IMR-90 (cell line): ENCODE results near the gene FBN1. TPM values are rescaled to one million over a fixed set of nuclear protein-coding genes. Genes with fewer than 3 reads are reported as not detected.

ENCODE experiments used
- ATAC-seq: fragments of 200-7000 bp; cut with Tn5 transposase; 2 replicates; pipeline ENCODE4 v1.9.1; 2020; ENCODE audit warnings: low read depth, mild to moderate bottlenecking, moderate library complexity
- BruUV-seq: library from RNA; stranded (reverse); fragments of 400-500 nt; replicated peaks from 2 replicates; lab custom pipeline; 2021; lab: Mats Ljungman, UMichigan
- CTCF ChIA-PET: fragments of 300-600 bp; formaldehyde crosslinking; extraction: SDS; loops from one replicate; lab custom pipeline; 2021; ENCODE audit warnings: antibody characterized with exemption; lab: Yijun Ruan, JAX
- POLR2A ChIA-PET: fragments of 300-600 bp; sonication (Branson Sonifier 250); formaldehyde crosslinking; loops from one replicate; lab custom pipeline; 2022; ENCODE audit warnings: antibody characterized with exemption; ENCODE audit not compliant: unreplicated experiment; lab: Charles Lee
- DNase-seq: peaks from one replicate; pipeline ENCODE4 v3.0.0; 2013
- H2AFZ ChIP-seq: replicated peaks from 2 replicates; pipeline ENCODE3; 2013; ENCODE audit warnings: low read length, mild to moderate bottlenecking; ENCODE audit not compliant: poor library complexity
- H2AK5ac ChIP-seq: 2 replicates; pipeline ENCODE4 v1.6.1; 2013; ENCODE audit warnings: low read depth, low read length, inconsistent platforms
- H2AK9ac ChIP-seq: replicated peaks from 2 replicates; pipeline ENCODE3; 2013; ENCODE audit warnings: mild to moderate bottlenecking, low read depth, low read length, moderate library complexity; ENCODE audit not compliant: poor library complexity
- H2BK120ac ChIP-seq: 2 replicates; pipeline ENCODE4 v1.6.1; 2013; ENCODE audit warnings: low read depth, low read length, inconsistent platforms
- H2BK15ac ChIP-seq: 3 replicates; pipeline ENCODE4 v1.6.1; 2013; ENCODE audit warnings: low read depth, low read length, inconsistent platforms
- H2BK20ac ChIP-seq: 2 replicates; pipeline ENCODE4 v1.6.1; 2013; ENCODE audit warnings: low read depth, mild to moderate bottlenecking, inconsistent platforms, low read length, moderate library complexity
- H2BK5ac ChIP-seq: 2 replicates; pipeline ENCODE4 v1.6.1; 2013; ENCODE audit warnings: mild to moderate bottlenecking, low read depth, low read length, inconsistent platforms; ENCODE audit not compliant: poor library complexity, severe bottlenecking
- H3K14ac ChIP-seq: replicated peaks from 2 replicates; pipeline ENCODE4 v1.6.1; 2013; ENCODE audit warnings: low read depth, low read length, inconsistent platforms
- H3K18ac ChIP-seq: 2 replicates; pipeline ENCODE4 v1.6.1; 2013; ENCODE audit warnings: low read depth, low read length, control low read depth
- H3K23ac ChIP-seq: 2 replicates; pipeline ENCODE4 v1.6.1; 2013; ENCODE audit warnings: low read depth, low read length, inconsistent platforms
- H3K27ac ChIP-seq: 2 replicates; pipeline ENCODE4 v1.5.1; 2013; ENCODE audit warnings: mild to moderate bottlenecking, control low read depth, low read length; ENCODE audit not compliant: insufficient read depth
- H3K27me3 ChIP-seq: 2 replicates; pipeline ENCODE4 v1.6.1; 2013; ENCODE audit warnings: low read length; ENCODE audit not compliant: control insufficient read depth, insufficient read depth
- H3K36me3 ChIP-seq: 2 replicates; pipeline ENCODE4 v1.6.1; 2013; ENCODE audit warnings: low read length, mixed read lengths; ENCODE audit not compliant: control insufficient read depth, insufficient read depth
- H3K4ac ChIP-seq: 2 replicates; pipeline ENCODE4 v1.6.1; 2013; ENCODE audit warnings: low read depth, low read length, inconsistent platforms
- H3K4me1 ChIP-seq: 2 replicates; pipeline ENCODE4 v1.6.1; 2013; ENCODE audit warnings: low read length, mixed read lengths; ENCODE audit not compliant: control insufficient read depth, insufficient read depth
- H3K4me2 ChIP-seq: 2 replicates; pipeline ENCODE4 v1.6.1; 2013; ENCODE audit warnings: low read depth, mild to moderate bottlenecking, control low read depth, low read length, moderate library complexity
- H3K4me3 ChIP-seq: 2 replicates; pipeline ENCODE4 v1.5.1; 2013; ENCODE audit warnings: low read depth, mild to moderate bottlenecking, control low read depth, low read length, moderate library complexity; ENCODE audit not compliant: insufficient read depth
- H3K56ac ChIP-seq: 2 replicates; pipeline ENCODE4 v1.6.1; 2013; ENCODE audit warnings: low read length, inconsistent platforms; ENCODE audit not compliant: insufficient read depth; ENCODE audit errors: extremely low read depth
- H3K79me1 ChIP-seq, 2 experiments: 2 replicates each; pipeline ENCODE4 v1.6.1; 2013; ENCODE audit warnings: low read length in 2 of 2, inconsistent platforms in 1 of 2, low read depth in 1 of 2
- H3K9ac ChIP-seq: 2 replicates; pipeline ENCODE4 v1.6.1; 2013; ENCODE audit warnings: low read depth, low read length, control low read depth
- H3K9me1 ChIP-seq: 2 replicates; pipeline ENCODE4 v1.6.1; 2013; ENCODE audit warnings: low read length, inconsistent platforms; ENCODE audit not compliant: insufficient read depth
- H3K9me3 ChIP-seq: 2 replicates; pipeline ENCODE4 v1.6.1; 2013; ENCODE audit warnings: low read length; ENCODE audit not compliant: control insufficient read depth, insufficient read depth
- H4K20me1 ChIP-seq: 2 replicates; pipeline ENCODE4 v1.6.1; 2013; ENCODE audit warnings: low read length, inconsistent platforms; ENCODE audit not compliant: insufficient read depth
- H4K5ac ChIP-seq: 2 replicates; pipeline ENCODE4 v1.6.1; 2013; ENCODE audit warnings: mild to moderate bottlenecking, low read depth, low read length, control low read depth
- H4K8ac ChIP-seq, 2 experiments: 2 replicates each; pipeline ENCODE4 v1.6.1; 2013; ENCODE audit warnings: low read depth in 2 of 2, low read length in 2 of 2, control low read depth in 1 of 2, inconsistent platforms in 1 of 2
- H4K91ac ChIP-seq: 2 replicates; pipeline ENCODE4 v1.6.1; 2013; ENCODE audit warnings: low read depth, low read length, inconsistent platforms; ENCODE audit not compliant: insufficient read depth
- BHLHE40 ChIP-seq: fragments of 150-350 bp; IDR thresholded peaks from 2 replicates; pipeline ENCODE4 v1.6.1; 2016; ENCODE audit warnings: mild to moderate bottlenecking, low read depth, low read length
- CEBPB ChIP-seq: IDR thresholded peaks from 2 replicates; pipeline ENCODE4 v1.6.1; 2012; ENCODE audit warnings: low read depth, low read length, improper control_type of control experiment
- CHD1 ChIP-seq: IDR thresholded peaks from 2 replicates; pipeline ENCODE4 v1.6.1; 2012; ENCODE audit warnings: low read depth, low read length, improper control_type of control experiment
- CTCF ChIP-seq: conservative IDR thresholded peaks from 2 replicates; pipeline ENCODE4 v1.5.1; 2012; ENCODE audit warnings: mild to moderate bottlenecking, low read depth, low read length, improper control_type of control experiment
- FOS ChIP-seq: fragments of 150-350 bp; IDR thresholded peaks from 2 replicates; pipeline ENCODE4 v1.6.1; 2016; ENCODE audit warnings: low read depth, low read length
- MAFK ChIP-seq: IDR thresholded peaks from 2 replicates; pipeline ENCODE4 v1.6.1; 2012; ENCODE audit warnings: low read depth, low read length, improper control_type of control experiment
- MAZ ChIP-seq: IDR thresholded peaks from 2 replicates; pipeline ENCODE4 v1.6.1; 2012; ENCODE audit warnings: low read depth, mild to moderate bottlenecking, low read length, improper control_type of control experiment, moderate library complexity, borderline replicate concordance
- MXI1 ChIP-seq: IDR thresholded peaks from 2 replicates; pipeline ENCODE4 v1.6.1; 2012; ENCODE audit warnings: low read depth, mild to moderate bottlenecking, low read length, moderate library complexity, borderline replicate concordance
- NFE2L2 ChIP-seq: fragments of 150-350 bp; IDR thresholded peaks from 2 replicates; pipeline ENCODE4 v1.6.1; 2016; ENCODE audit warnings: low read depth, mild to moderate bottlenecking, low read length
- POLR2A ChIP-seq: IDR thresholded peaks from 2 replicates; pipeline ENCODE4 v1.6.1; 2012; ENCODE audit warnings: mild to moderate bottlenecking, low read depth, low read length
- RAD21 ChIP-seq: IDR thresholded peaks from 2 replicates; pipeline ENCODE4 v1.6.1; 2012; ENCODE audit warnings: low read length, improper control_type of control experiment
- RCOR1 ChIP-seq: IDR thresholded peaks from 2 replicates; pipeline ENCODE4 v1.6.1; 2012; ENCODE audit warnings: mild to moderate bottlenecking, low read length, improper control_type of control experiment; ENCODE audit not compliant: insufficient replicate concordance
- RFX5 ChIP-seq: IDR thresholded peaks from 2 replicates; pipeline ENCODE4 v1.8.0; 2012; ENCODE audit warnings: low read depth, mild to moderate bottlenecking, low read length, moderate library complexity
- SMC3 ChIP-seq: fragments of 150-350 bp; IDR thresholded peaks from 2 replicates; pipeline ENCODE4 v1.6.1; 2016; ENCODE audit warnings: low read depth, mild to moderate bottlenecking, antibody characterized with exemption, low read length, moderate library complexity
- WGBS, 2 experiments: methylation state at CpG; one replicate each; pipeline versions ENCODE4 v1.1.5 to v1.1.7; 2013; ENCODE audit warnings: missing lambda C conversion rate in 2 of 2; ENCODE audit not compliant: insufficient read length in 1 of 2; ENCODE audit errors: extremely low coverage in 2 of 2; 5-methylcytosine and 5-hydroxymethylcytosine counted together
- dilution Hi-C: fragments of 300-500 bp; cut with HindIII; formaldehyde crosslinking; loops from one replicate; pipeline ENCODE4 v1.14.3; 2018; ENCODE audit warnings: low sequenced_read_pairs; ENCODE audit not compliant: unreplicated experiment
- in situ Hi-C: fragments of 300-500 bp; cut with MboI; formaldehyde crosslinking; loops from 3 replicates; pipeline ENCODE4 v1.14.3; 2019; ENCODE audit warnings: low sequenced_read_pairs, inconsistent platforms, mixed read lengths
- intact Hi-C: fragments of 100-400 bp; cut with micrococcal nuclease; formaldehyde crosslinking; loops from 2 replicates; pipeline ENCODE4 v1.10.0; 2022
- polyA plus RNA-seq, 3 experiments: library from polyadenylated mRNA; depleted of rRNA; stranded (reverse); fragments of >200 nt; gene quantifications; 2 replicates each; pipeline ENCODE4 v1.2.3, GENCODE V29; 2012; ENCODE audit warnings: low replicate concordance in 1 of 3
- total RNA-seq: library from RNA; depleted of rRNA; stranded (reverse); fragments of >200 nt; gene quantifications from 2 replicates; pipeline ENCODE4 v1.2.3, GENCODE V29; 2012
- TF ChIP-seq, protein P1 (sequence below): fragments of 150-350 bp; IDR thresholded peaks from 2 replicates; pipeline ENCODE4 v1.6.1; 2017; ENCODE audit warnings: mild to moderate bottlenecking, antibody characterized with exemption, low read length, low read depth
- TF ChIP-seq, protein P2 (sequence below): fragments of 150-350 bp; IDR thresholded peaks from 2 replicates; pipeline ENCODE4 v1.6.1; 2016; ENCODE audit warnings: low read depth, mild to moderate bottlenecking, low read length, moderate library complexity, borderline replicate concordance

FBN1 gene
- total and polyA plus RNA-seq, 2 of the 4 experiments (the other 2 are of a cell fraction) = 134 to 283 TPM

GRCh38 chr15:48469681-48470080 is 175.8 kb downstream of the FBN1 start:
- Histone ChIP-seq H4K8ac (peak overlapping the region in 1 of 2 experiments; percentile 71; a peak in 1 of 4 replicates), H3K4me3 (no peak overlapping the region), H3K14ac (peak overlapping the region; percentile 65; the same call in 1 of the 2 replicates), H2BK5ac (peak overlapping the region; percentile 2), H3K79me1 (peaks cover 15 to 54% of the 10 kb centered on the region in 2 experiments; a peak in 3 of 4 replicates), H3K9me1 (peaks cover 23% of the 10 kb centered on the region), H2AK5ac (no peak overlapping the region), H3K4me1 (peaks cover 2% of the 10 kb centered on the region; the same call in 1 of the 2 replicates), H2BK20ac (0 out of 2 replicates have a peak overlapping the region, but pooled peaks have one; percentile 33), H3K27me3 (no peaks in the 10 kb centered on the region), H2AFZ (no peak overlapping the region), H3K4me2 (no peak overlapping the region), H4K91ac (no peak overlapping the region), H4K5ac (no peak overlapping the region), H2BK120ac (no peak overlapping the region; the same call in 1 of the 2 replicates), H3K18ac (no peak overlapping the region), H4K20me1 (no peaks in the 10 kb centered on the region), H2BK15ac (no peak overlapping the region), H3K23ac (0 out of 2 replicates have a peak overlapping the region, but pooled peaks have one; percentile 50), H3K27ac (no peak overlapping the region), H3K9me3 (no peaks in the 10 kb centered on the region), H3K4ac (peak overlapping the region; percentile 56), H2AK9ac (no peak overlapping the region), H3K9ac (no peak overlapping the region), H3K56ac (no peak overlapping the region), H3K36me3 (peaks cover 63% of the 10 kb centered on the region)
- 100% methylated on average over 2 of the region's 5 CpGs; no CpG with 5 or more reads in 1 of the 2 experiments for WGBS, 2 experiments
- DNase-seq = no peak
- CTCF ChIA-PET = no interaction called here
- POLR2A ChIA-PET = no interaction called here
- dilution Hi-C loops (no loop called here), in situ Hi-C loops (no loop called here), intact Hi-C loops (no loop called here)
- TF ChIP-seq NFE2L2 (no peak), POLR2A (no peak), RFX5 (no peak), MAZ (no peak), FOS (no peak), RAD21 (no peak), BHLHE40 (no peak), SMC3 (no peak), CEBPB (no peak), CTCF (no peak), MAFK (no peak), CHD1 (no peak), MXI1 (no peak), RCOR1 (no peak)
- TF ChIP-seq, protein P1, sequence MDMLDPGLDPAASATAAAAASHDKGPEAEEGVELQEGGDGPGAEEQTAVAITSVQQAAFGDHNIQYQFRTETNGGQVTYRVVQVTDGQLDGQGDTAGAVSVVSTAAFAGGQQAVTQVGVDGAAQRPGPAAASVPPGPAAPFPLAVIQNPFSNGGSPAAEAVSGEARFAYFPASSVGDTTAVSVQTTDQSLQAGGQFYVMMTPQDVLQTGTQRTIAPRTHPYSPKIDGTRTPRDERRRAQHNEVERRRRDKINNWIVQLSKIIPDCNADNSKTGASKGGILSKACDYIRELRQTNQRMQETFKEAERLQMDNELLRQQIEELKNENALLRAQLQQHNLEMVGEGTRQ = no peak
- TF ChIP-seq, protein P2, sequence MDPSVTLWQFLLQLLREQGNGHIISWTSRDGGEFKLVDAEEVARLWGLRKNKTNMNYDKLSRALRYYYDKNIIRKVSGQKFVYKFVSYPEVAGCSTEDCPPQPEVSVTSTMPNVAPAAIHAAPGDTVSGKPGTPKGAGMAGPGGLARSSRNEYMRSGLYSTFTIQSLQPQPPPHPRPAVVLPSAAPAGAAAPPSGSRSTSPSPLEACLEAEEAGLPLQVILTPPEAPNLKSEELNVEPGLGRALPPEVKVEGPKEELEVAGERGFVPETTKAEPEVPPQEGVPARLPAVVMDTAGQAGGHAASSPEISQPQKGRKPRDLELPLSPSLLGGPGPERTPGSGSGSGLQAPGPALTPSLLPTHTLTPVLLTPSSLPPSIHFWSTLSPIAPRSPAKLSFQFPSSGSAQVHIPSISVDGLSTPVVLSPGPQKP = no peak
- no peak for ATAC-seq
- no TSS peak for BruUV-seq
